ENCODE measurements around the gene APOBEC3A. TPM values are rescaled to one million over a fixed set of nuclear protein-coding genes. Genes with fewer than 3 reads are reported as not detected.

Gene APOBEC3A
- total RNA-seq, 2 experiments from 2014 or later: not detected

- H3K9me3 Mint-ChIP-seq (ENCODE audit: insufficient read depth): no peaks in the 10 kb centered on the region
- no peak for DNase-seq
- POLR2A ChIA-PET: no interaction called here
- peaks cover 19% of the 10 kb centered on the region for H3K27me3 Mint-ChIP-seq (ENCODE audit: low read depth)
- no peaks in the 10 kb centered on the region for H3K4me1 Mint-ChIP-seq (ENCODE audit: low read depth)
- H3K27ac Mint-ChIP-seq: no peak overlapping the region
- CTCF ChIA-PET: no interaction called here
- H3K4me3 Mint-ChIP-seq: no peak overlapping the region
- ATAC-seq: no peak
- H3K36me3 Mint-ChIP-seq (ENCODE audit: low read depth): no peaks in the 10 kb centered on the region
These were observed 22.4 kb upstream of the APOBEC3A start for GRCh38 chr22:38935023-38935422.

GRCh38 chr22:38935616-38936015, 21.8 kb upstream of the APOBEC3A start:
- ATAC-seq (no peak), DNase-seq (no peak)
- CTCF ChIA-PET: no interaction called here
- Mint-ChIP-seq H3K4me3 (no peak overlapping the region), H3K36me3 (ENCODE audit: low read depth) (no peaks in the 10 kb centered on the region), H3K27ac (no peak overlapping the region), H3K27me3 (ENCODE audit: low read depth) (peaks cover 19% of the 10 kb centered on the region), H3K9me3 (ENCODE audit: insufficient read depth) (no peaks in the 10 kb centered on the region), H3K4me1 (ENCODE audit: low read depth) (no peaks in the 10 kb centered on the region)
- POLR2A ChIA-PET: no interaction called here

GRCh38 chr22:38936562-38936961, 20.8 kb upstream of the APOBEC3A start:
- no peaks in the 10 kb centered on the region for H3K9me3 Mint-ChIP-seq (ENCODE audit: insufficient read depth)
- H3K27ac Mint-ChIP-seq: no peak overlapping the region
- no peaks in the 10 kb centered on the region for H3K36me3 Mint-ChIP-seq (ENCODE audit: low read depth)
- peaks cover 19% of the 10 kb centered on the region for H3K27me3 Mint-ChIP-seq (ENCODE audit: low read depth)
- ATAC-seq: no peak
- peaks cover 7% of the 10 kb centered on the region for H3K4me1 Mint-ChIP-seq (ENCODE audit: low read depth)
- no peak for DNase-seq
- ChIA-PET CTCF (no interaction called here), POLR2A (no interaction called here)
- H3K4me3 Mint-ChIP-seq: no peak overlapping the region

- H3K36me3 Mint-ChIP-seq (ENCODE audit: low read depth): no peaks in the 10 kb centered on the region
- CTCF ChIA-PET: no interaction called here
- peaks cover 19% of the 10 kb centered on the region for H3K27me3 Mint-ChIP-seq (ENCODE audit: low read depth)
- no peak for DNase-seq
- POLR2A ChIA-PET: no interaction called here
- peaks cover 12% of the 10 kb centered on the region for H3K4me1 Mint-ChIP-seq (ENCODE audit: low read depth)
- ATAC-seq: no peak
- no peak overlapping the region for H3K27ac Mint-ChIP-seq
- no peaks in the 10 kb centered on the region for H3K9me3 Mint-ChIP-seq (ENCODE audit: insufficient read depth)
- H3K4me3 Mint-ChIP-seq: no peak overlapping the region
These were observed 20.4 kb upstream of the APOBEC3A start for GRCh38 chr22:38937036-38937435.

GRCh38 chr22:38937541-38937940, 19.9 kb upstream of the APOBEC3A start:
- Mint-ChIP-seq H3K27me3 (ENCODE audit: low read depth) (peaks cover 17% of the 10 kb centered on the region), H3K27ac (no peak overlapping the region), H3K36me3 (ENCODE audit: low read depth) (no peaks in the 10 kb centered on the region), H3K9me3 (ENCODE audit: insufficient read depth) (no peaks in the 10 kb centered on the region), H3K4me1 (ENCODE audit: low read depth) (peaks cover 16% of the 10 kb centered on the region), H3K4me3 (no peak overlapping the region)
- no peak for DNase-seq
- POLR2A ChIA-PET: no interaction called here
- CTCF ChIA-PET: no interaction called here
- ATAC-seq: no peak

GRCh38 chr22:38938221-38938620, 19.2 kb upstream of the APOBEC3A start:
- no peak overlapping the region for H3K4me3 Mint-ChIP-seq
- DNase-seq (no peak), ATAC-seq (no peak)
- H3K27ac Mint-ChIP-seq: no peak overlapping the region
- POLR2A ChIA-PET: no interaction called here
- H3K4me1 Mint-ChIP-seq (ENCODE audit: low read depth): peaks cover 23% of the 10 kb centered on the region
- peaks cover 18% of the 10 kb centered on the region for H3K27me3 Mint-ChIP-seq (ENCODE audit: low read depth)
- CTCF ChIA-PET: interaction anchor here (1.4 kb wide), 1 partner anchor 11 kb away, joined by 3 read pairs; no protein-coding TSS in a partner anchor
- H3K36me3 Mint-ChIP-seq (ENCODE audit: low read depth): no peaks in the 10 kb centered on the region
- H3K9me3 Mint-ChIP-seq (ENCODE audit: insufficient read depth): no peaks in the 10 kb centered on the region

GRCh38 chr22:38938925-38939324, 18.5 kb upstream of the APOBEC3A start:
- ATAC-seq: no peak
- POLR2A ChIA-PET: no interaction called here
- CTCF ChIA-PET: interaction anchor here (1.1 to 1.4 kb wide), 4 partner anchors 12 to 183 kb away, joined by 3 to 7 read pairs (median 3); partner anchors contain the start of gene CBX6

GRCh38 chr22:38940811-38941384, 16.5 kb upstream of the APOBEC3A start:
- no peak overlapping the region for H3K27ac Mint-ChIP-seq
- H3K27me3 Mint-ChIP-seq (ENCODE audit: low read depth): peaks cover 23% of the 10 kb centered on the region
- DNase-seq (no peak), ATAC-seq (no peak)
- peaks cover 34% of the 10 kb centered on the region for H3K4me1 Mint-ChIP-seq (ENCODE audit: low read depth)
- CTCF ChIA-PET: interaction anchor here (0.7 to 1.5 kb wide), 6 partner anchors 11 to 375 kb away, joined by 3 to 8 read pairs (median 4); no protein-coding TSS in a partner anchor
- no peaks in the 10 kb centered on the region for H3K9me3 Mint-ChIP-seq (ENCODE audit: insufficient read depth)
- no peaks in the 10 kb centered on the region for H3K36me3 Mint-ChIP-seq (ENCODE audit: low read depth)
- POLR2A ChIA-PET: no interaction called here
- H3K4me3 Mint-ChIP-seq: no peak overlapping the region

More at GRCh38 chr22:38938925-38939324, 18.5 kb upstream of the APOBEC3A start:
- Mint-ChIP-seq H3K4me1 (ENCODE audit: low read depth) (peaks cover 30% of the 10 kb centered on the region), H3K4me3 (no peak overlapping the region), H3K9me3 (ENCODE audit: insufficient read depth) (no peaks in the 10 kb centered on the region), H3K27me3 (ENCODE audit: low read depth) (peaks cover 18% of the 10 kb centered on the region), H3K36me3 (ENCODE audit: low read depth) (no peaks in the 10 kb centered on the region), H3K27ac (no peak overlapping the region)
- no peak for DNase-seq

GRCh38 chr22:38941488-38941987, 15.9 kb upstream of the APOBEC3A start:
- ATAC-seq (peak; percentile 54), DNase-seq (peak; percentile 34)
- ChIA-PET CTCF (interaction anchor here (0.7 to 2.0 kb wide), 6 partner anchors 10 to 72 kb away, joined by 3 to 8 read pairs (median 5); no protein-coding TSS in a partner anchor), POLR2A (no interaction called here)
- Mint-ChIP-seq H3K27ac (peak overlapping the region; percentile 60), H3K9me3 (ENCODE audit: insufficient read depth) (no peaks in the 10 kb centered on the region), H3K36me3 (ENCODE audit: low read depth) (no peaks in the 10 kb centered on the region), H3K4me1 (ENCODE audit: low read depth) (peaks cover 34% of the 10 kb centered on the region), H3K4me3 (peak overlapping the region; percentile 61), H3K27me3 (ENCODE audit: low read depth) (peaks cover 29% of the 10 kb centered on the region)

GRCh38 chr22:38942702-38943101, 14.7 kb upstream of the APOBEC3A start:
- POLR2A ChIA-PET: interaction anchor here (1.2 kb wide), 1 partner anchor 376 kb away, joined by 3 read pairs; no protein-coding TSS in a partner anchor
- Mint-ChIP-seq H3K4me3 (no peak overlapping the region), H3K36me3 (ENCODE audit: low read depth) (no peaks in the 10 kb centered on the region), H3K27ac (no peak overlapping the region), H3K4me1 (ENCODE audit: low read depth) (peaks cover 34% of the 10 kb centered on the region), H3K27me3 (ENCODE audit: low read depth) (peaks cover 34% of the 10 kb centered on the region), H3K9me3 (ENCODE audit: insufficient read depth) (no peaks in the 10 kb centered on the region)
- DNase-seq (no peak), ATAC-seq (no peak)
- CTCF ChIA-PET: interaction anchor here (0.9 to 2.1 kb wide), 4 partner anchors 9 to 73 kb away, joined by 3 to 12 read pairs (median 5); no protein-coding TSS in a partner anchor

- no peak overlapping the region for H3K27ac Mint-ChIP-seq
- CTCF ChIA-PET: interaction anchor here (0.9 to 2.1 kb wide), 4 partner anchors 9 to 74 kb away, joined by 3 to 12 read pairs (median 5); no protein-coding TSS in a partner anchor
- H3K4me3 Mint-ChIP-seq: no peak overlapping the region
- H3K4me1 Mint-ChIP-seq (ENCODE audit: low read depth): peaks cover 34% of the 10 kb centered on the region
- POLR2A ChIA-PET: interaction anchor here (1.2 kb wide), 1 partner anchor 375 kb away, joined by 3 read pairs; no protein-coding TSS in a partner anchor
- no peaks in the 10 kb centered on the region for H3K36me3 Mint-ChIP-seq (ENCODE audit: low read depth)
- ATAC-seq (no peak), DNase-seq (no peak)
- no peaks in the 10 kb centered on the region for H3K9me3 Mint-ChIP-seq (ENCODE audit: insufficient read depth)
- peaks cover 34% of the 10 kb centered on the region for H3K27me3 Mint-ChIP-seq (ENCODE audit: low read depth)
These were observed 14.2 kb upstream of the APOBEC3A start for GRCh38 chr22:38943201-38943600.

GRCh38 chr22:38943882-38944281, 13.5 kb upstream of the APOBEC3A start:
- CTCF ChIA-PET: interaction anchor here (1.0 to 2.1 kb wide), 3 partner anchors 30 to 74 kb away, joined by 3 to 12 read pairs (median 3); no protein-coding TSS in a partner anchor
- peaks cover 34% of the 10 kb centered on the region for H3K4me1 Mint-ChIP-seq (ENCODE audit: low read depth)
- H3K4me3 Mint-ChIP-seq: no peak overlapping the region
- peaks cover 32% of the 10 kb centered on the region for H3K27me3 Mint-ChIP-seq (ENCODE audit: low read depth)
- POLR2A ChIA-PET: no interaction called here
- no peaks in the 10 kb centered on the region for H3K36me3 Mint-ChIP-seq (ENCODE audit: low read depth)
- ATAC-seq (no peak), DNase-seq (no peak)
- H3K9me3 Mint-ChIP-seq (ENCODE audit: insufficient read depth): no peaks in the 10 kb centered on the region
- H3K27ac Mint-ChIP-seq: peak overlapping the region; percentile 48
